GM03348 (cell line): ENCODE measurements around the gene NLGN4Y.

Source experiments
- DNase-seq: peaks from one replicate; pipeline ENCODE4 v3.0.0; 2012; ENCODE audit warnings: low spot score

NLGN4Y gene

GRCh38 chrY:14644157-14644952 lies 120.0 kb downstream of the NLGN4Y start:
- peak; percentile 67 for DNase-seq

- DNase-seq = no peak
Measured at GRCh38 chrY:14679181-14679580, 154.9 kb downstream of the NLGN4Y start.

GRCh38 chrY:14694543-14694942 lies 170.2 kb downstream of the NLGN4Y start:
- DNase-seq = peak; percentile 6

GRCh38 chrY:14708158-14708557 lies 183.8 kb downstream of the NLGN4Y start:
- peak; percentile 1 for DNase-seq

GRCh38 chrY:14741596-14741995 lies 217.3 kb downstream of the NLGN4Y start:
- DNase-seq = no peak

GRCh38 chrY:14748329-14748728 lies 224.0 kb downstream of the NLGN4Y start:
- no peak for DNase-seq

- no peak for DNase-seq
Measured at GRCh38 chrY:14755571-14755970, 231.2 kb downstream of the NLGN4Y start.

GRCh38 chrY:14762903-14763302 lies 238.6 kb downstream of the NLGN4Y start:
- DNase-seq = no peak

GRCh38 chrY:14763600-14763999 lies 239.3 kb downstream of the NLGN4Y start:
- DNase-seq = no peak

GRCh38 chrY:14778208-14778607 lies 253.9 kb downstream of the NLGN4Y start:
- DNase-seq = no peak

- no peak for DNase-seq
Measured at GRCh38 chrY:14793104-14793503, 268.8 kb downstream of the NLGN4Y start.

- no peak for DNase-seq
Measured at GRCh38 chrY:14793674-14794073, 269.3 kb downstream of the NLGN4Y start.

GRCh38 chrY:14798010-14798409 lies 273.7 kb downstream of the NLGN4Y start:
- peak; percentile 3 for DNase-seq

GRCh38 chrY:14801096-14801495 lies 276.8 kb downstream of the NLGN4Y start:
- no peak for DNase-seq

- DNase-seq = no peak
Measured at GRCh38 chrY:14802125-14802524, 277.8 kb downstream of the NLGN4Y start.

- peak; percentile 32 for DNase-seq
Measured at GRCh38 chrY:14804041-14804440, 279.7 kb downstream of the NLGN4Y start.

- no peak for DNase-seq
Measured at GRCh38 chrY:14818452-14818851, 294.1 kb downstream of the NLGN4Y start.

- DNase-seq = peak; percentile 42
Measured at GRCh38 chrY:14822201-14822600, 297.9 kb downstream of the NLGN4Y start.

GRCh38 chrY:14822906-14823305 lies 298.6 kb downstream of the NLGN4Y start:
- DNase-seq = peak; percentile 6

- no peak for DNase-seq
Measured at GRCh38 chrY:14824583-14824982, 300.3 kb downstream of the NLGN4Y start.

GRCh38 chrY:14825728-14826127 lies 301.4 kb downstream of the NLGN4Y start:
- DNase-seq = no peak

- peak; percentile 48 for DNase-seq
Measured at GRCh38 chrY:14828531-14828930, 304.2 kb downstream of the NLGN4Y start.

- DNase-seq = no peak
Measured at GRCh38 chrY:14829366-14829885, 305.1 kb downstream of the NLGN4Y start.
